A549 (cell line): ENCODE results near the gene PFN1. TPM values are rescaled to one million over a fixed set of nuclear protein-coding genes. Genes with fewer than 3 reads are reported as not detected.
"Not testable (repeated sequence)": the region's sequence is repeated elsewhere in the genome, so short reads cannot be mapped to it uniquely, and the experiment has no call there.

Experiments
- ATAC-seq, 2 experiments: fragments of 200-7000 bp in 1 of 2; fragments of >200 bp in 1 of 2; cut with Nextera tagmentation in 1 of 2; cut with Tn5 transposase in 1 of 2; 3 replicates each; pipeline versions ENCODE4 v1.8.0 to v1.9.1; 2018 to 2020; ENCODE audit warnings: mild to moderate bottlenecking in 1 of 2, moderate library complexity in 1 of 2
- CTCF ChIA-PET: fragments of 300-600 bp; sonication (Branson Sonifier 250); formaldehyde crosslinking; extraction: SDS; loops from one replicate; lab custom pipeline; 2021; ENCODE audit warnings: antibody characterized with exemption, inconsistent platforms; lab: Yijun Ruan, JAX
- POLR2A ChIA-PET: fragments of 350-600 bp; formaldehyde crosslinking; extraction: SDS; loops from one replicate; lab custom pipeline; 2021; ENCODE audit warnings: antibody characterized with exemption, inconsistent platforms; lab: Yijun Ruan, JAX
- DNase-seq, 2 experiments: peaks; one replicate each; pipeline versions ENCODE4 v3.0.0 to v3.0.0-alpha.2; 2011 to 2016; ENCODE audit warnings: low read depth in 1 of 2, low spot score in 1 of 2
- FAIRE-seq: peaks from 2 replicates; lab custom pipeline; 2011; peaks lifted over from hg19 to GRCh38; lab: Jason Lieb, UNC
- H3K27ac ChIP-seq, 2 experiments: fragments of >200 bp; sonication (Bioruptor Twin); formaldehyde crosslinking; 3 replicates each; pipeline ENCODE4 v1.5.1; 2016 to 2017
- H3K4me1 ChIP-seq: fragments of >200 bp; sonication (Bioruptor Twin); formaldehyde crosslinking; 3 replicates; pipeline ENCODE4 v1.6.1; 2016
- H3K4me2 ChIP-seq: fragments of >200 bp; sonication (Bioruptor Twin); formaldehyde crosslinking; 3 replicates; pipeline ENCODE4 v1.6.1; 2016
- H3K4me3 ChIP-seq: fragments of >200 bp; sonication (Bioruptor Twin); formaldehyde crosslinking; 3 replicates; pipeline ENCODE4 v1.5.1; 2016
- H3K9me3 ChIP-seq: fragments of >200 bp; sonication (Bioruptor Twin); formaldehyde crosslinking; 3 replicates; pipeline ENCODE4 v1.6.1; 2016
- BHLHE40 ChIP-seq: IDR thresholded peaks from 2 replicates; pipeline ENCODE4 v1.6.1; 2012; ENCODE audit warnings: low read depth, low read length, inconsistent platforms
- CBX8 ChIP-seq: fragments of 200-600 bp; sonication (generic); IDR thresholded peaks from 2 replicates; pipeline ENCODE4 v1.6.1; 2016
- CTCF ChIP-seq: fragments of >200 bp; sonication (Bioruptor Twin); formaldehyde crosslinking; IDR thresholded peaks from 3 replicates; pipeline ENCODE4 v1.5.1; 2016
- EHMT2 ChIP-seq: fragments of 200-600 bp; sonication (generic); IDR thresholded peaks from 2 replicates; pipeline ENCODE4 v1.6.1; 2016; ENCODE audit warnings: antibody characterized with exemption, low read depth, mild to moderate bottlenecking, moderate library complexity
- ESRRA ChIP-seq: fragments of 150-350 bp; IDR thresholded peaks from 2 replicates; pipeline ENCODE4 v1.6.1; 2014; ENCODE audit warnings: mild to moderate bottlenecking, low read length, borderline replicate concordance
- FOSL2 ChIP-seq, 2 experiments: fragments of 450-650 bp in 1 of 2; fragments of >200 bp in 1 of 2; sonication (Bioruptor Twin) in 1 of 2; formaldehyde crosslinking; IDR thresholded peaks; 2 replicates each; pipeline versions ENCODE4 v1.5.0 to v1.6.1; 2016 to 2020; ENCODE audit warnings: mild to moderate bottlenecking in 1 of 2, moderate library complexity in 1 of 2
- FOXS1 ChIP-seq: fragments of 250-450 bp; sonication (Bioruptor Pico); IDR thresholded peaks from 2 replicates; pipeline ENCODE4 v1.5.0; 2020; ENCODE audit warnings: mild to moderate bottlenecking, moderate library complexity
- HES2 ChIP-seq: fragments of >200 bp; sonication (Bioruptor Twin); formaldehyde crosslinking; IDR thresholded peaks from 2 replicates; pipeline ENCODE4 v1.6.1; 2016
- JUN ChIP-seq, 2 experiments: fragments of >200 bp; sonication (Bioruptor Twin); formaldehyde crosslinking; IDR thresholded peaks; 2 replicates in 1 of 2; 3 replicates in 1 of 2; pipeline ENCODE4 v1.6.1; 2016 to 2017
- MAFK ChIP-seq: fragments of 450-650 bp; IDR thresholded peaks from 2 replicates; pipeline ENCODE4 v1.6.1; 2014; ENCODE audit not compliant: partially characterized antibody
- MAX ChIP-seq: IDR thresholded peaks from 2 replicates; pipeline ENCODE4 v1.6.1; 2012
- MYC ChIP-seq: IDR thresholded peaks from 2 replicates; pipeline ENCODE4 v1.6.1; 2012; ENCODE audit warnings: mild to moderate bottlenecking, inconsistent platforms, low read length, improper control_type of control experiment, borderline replicate concordance
- NR3C1 ChIP-seq: fragments of >200 bp; sonication (Bioruptor Twin); formaldehyde crosslinking; IDR thresholded peaks from 3 replicates; pipeline ENCODE4 v1.6.1; 2017
- RAD21 ChIP-seq, 2 experiments: fragments of >200 bp in 1 of 2; sonication (Bioruptor Twin) in 1 of 2; formaldehyde crosslinking in 1 of 2; IDR thresholded peaks in 1 of 2; conservative IDR thresholded peaks in 1 of 2; 2 replicates in 1 of 2; 3 replicates in 1 of 2; pipeline ENCODE4 v1.6.1; 2012 to 2018; ENCODE audit warnings: inconsistent platforms in 1 of 2
- RCOR1 ChIP-seq: fragments of 150-350 bp; IDR thresholded peaks from 2 replicates; pipeline ENCODE4 v1.6.1; 2014; ENCODE audit warnings: antibody characterized with exemption, low read length, low read depth
- SMC3 ChIP-seq: fragments of >200 bp; sonication (Bioruptor Twin); formaldehyde crosslinking; IDR thresholded peaks from 3 replicates; pipeline ENCODE4 v1.6.1; 2018; ENCODE audit warnings: inconsistent platforms
- SREBF2 ChIP-seq: fragments of 450-650 bp; IDR thresholded peaks from 2 replicates; pipeline ENCODE4 v1.6.1; 2014; ENCODE audit warnings: mild to moderate bottlenecking, moderate library complexity
- TP53 ChIP-seq: fragments of 250-450 bp; sonication (Bioruptor Pico); IDR thresholded peaks from 2 replicates; pipeline ENCODE4 v1.5.0; 2021; ENCODE audit warnings: mild to moderate bottlenecking, moderate library complexity
- WGBS: methylation state at CpG from one replicate; pipeline ENCODE4 v1.1.6; 2017; ENCODE audit errors: missing lambda C conversion rate; 5-methylcytosine and 5-hydroxymethylcytosine counted together
- polyA plus RNA-seq, 4 experiments: library from polyadenylated mRNA; depleted of rRNA in 3 of 4; stranded (reverse); fragments of >200 nt; fragmentation: RNase III in 1 of 4; extraction: RNeasy Plus Mini Kit Qiagen cat#74134 plus additional on column Dnase treatment in 1 of 4; gene quantifications; 2 replicates in 3 of 4; 3 replicates in 1 of 4; pipeline ENCODE4 v1.2.3, GENCODE V29; 2011 to 2017

Gene PFN1
- polyA plus RNA-seq, 2 of the 4 experiments (the other 2 are of a cell fraction): 1,732 to 3,230 TPM

- FAIRE-seq: no peak
- POLR2A ChIA-PET: interaction anchor here (1.4 kb wide), 1 partner anchor 31 kb away, joined by 17 read pairs; the partner anchor contains the start of genes RNF167 and SLC25A11
- Histone ChIP-seq H3K4me1 (peaks cover 9% of the 10 kb centered on the region; the same call in 1 of the 3 replicates), H3K4me3 (no peak overlapping the region), H3K27ac (no peak overlapping the region), H3K4me2 (no peak overlapping the region), H3K9me3 (no peaks in the 10 kb centered on the region)
- CTCF ChIA-PET: interaction anchor here (0.6 to 2.9 kb wide), 49 partner anchors 8 to 341 kb away, joined by 3 to 42 read pairs (median 5); partner anchors contain the start of genes C17orf107, CAMTA2, ENO3 and PFN1
- TF ChIP-seq FOXS1 (CRISPR knock-in tag) (no peak), TP53 (CRISPR knock-in tag) (no peak)
- WGBS: 75% methylated on average over 10 of the region's 10 CpGs
- no peak for ATAC-seq
- DNase-seq: no peak
These were observed 40.0 kb downstream of the PFN1 start for GRCh38 chr17:4908301-4908700.

GRCh38 chr17:4906642-4907041 is 41.7 kb downstream of the PFN1 start:
- H3K27ac ChIP-seq, H3K4me3 ChIP-seq, ATAC-seq, POLR2A ChIA-PET, DNase-seq, H3K9me3 ChIP-seq, H3K4me2 ChIP-seq: not testable (repeated sequence)
- peak; percentile 76 for FAIRE-seq
- peaks cover 13% of the 10 kb centered on the region; the same call in 1 of the 3 replicates for H3K4me1 ChIP-seq
- CTCF ChIA-PET: interaction anchor here (1.5 to 1.9 kb wide), 2 partner anchors 156 to 197 kb away, joined by 5 to 7 read pairs; partner anchors contain the start of gene ARRB2

GRCh38 chr17:4903051-4903818 is 45.1 kb downstream of the PFN1 start, which contains the start of gene CHRNE:
Gene CHRNE, minus strand, starts transcription at chr17:4903098. Its CDS starts 35 bp downstream, at chr17:4903063.
- DNase-seq: peak; percentile 58 to 89
- peak; percentile 61; the same call in 1 of the 2 replicates for TF ChIP-seq MAX
- TF ChIP-seq JUN (IDR thresholded peaks at IDR 0.05): 0 out of 5 replicates have a peak, but pooled peaks of 1 of the 2 experiments have one; percentile 14
- TF ChIP-seq SREBF2: no peak
- peak; percentile 90 for TF ChIP-seq CTCF
- peak; percentile 62 to 73 for TF ChIP-seq RAD21 (conservative IDR thresholded peaks at IDR 0.05 in 1 of 2, IDR thresholded peaks at IDR 0.05 in 1 of 2)
- TF ChIP-seq MYC: 0 out of 2 replicates have a peak, but pooled peaks have one; percentile 29
- TF ChIP-seq BHLHE40: peak; percentile 81
- no peak for TF ChIP-seq MAFK
- TF ChIP-seq SMC3: peak; percentile 68
- TF ChIP-seq, all 56 proteins: peak for 7
- POLR2A ChIA-PET: interaction anchor here (1.5 kb wide), 1 partner anchor 37 kb away, joined by 3 read pairs; the partner anchor contains the start of genes RNF167 and SLC25A11
- no peak within 1 kb of the TSS for H3K4me3 ChIP-seq
- FAIRE-seq: peak; percentile 96
- CTCF ChIA-PET: interaction anchor here (0.6 to 8.2 kb wide), 45 partner anchors 9 to 1532 kb away, joined by 3 to 83 read pairs (median 4); partner anchors contain the start of genes AIPL1, ARRB2, CAMTA2 and GLTPD2
- 0 out of 3 replicates have a peak, but pooled peaks cover 5% of the 10 kb centered on the region for H3K4me1 ChIP-seq
- WGBS: 27% methylated on average over 10 of the region's 10 CpGs
- no peaks in the 10 kb centered on the region for H3K9me3 ChIP-seq
- H3K27ac ChIP-seq: no peak within 1 kb of the TSS
- peak; percentile 74 to 85 for ATAC-seq
- H3K4me2 ChIP-seq: peak within 1 kb of the TSS; percentile 19; the same call in 1 of the 3 replicates

- TF ChIP-seq NR3C1 (no peak), SMC3 (no peak), FOSL2 (IDR thresholded peaks at IDR 0.05) (no peak), FOSL2 (CRISPR knock-in tag; IDR thresholded peaks at IDR 0.05) (no peak), CBX8 (no peak), ESRRA (no peak), EHMT2 (no peak), RCOR1 (no peak), HES2 (no peak)
- no peaks in the 10 kb centered on the region for H3K9me3 ChIP-seq
- no peak overlapping the region for H3K4me2 ChIP-seq
- DNase-seq: no peak
- FAIRE-seq: no peak
- ChIA-PET POLR2A (no interaction called here), CTCF (interaction anchor here (0.7 to 8.2 kb wide), 31 partner anchors 8 to 1533 kb away, joined by 3 to 83 read pairs (median 5); partner anchors contain the start of genes AIPL1, ARRB2, CAMTA2 and RNF167)
- H3K4me3 ChIP-seq: no peak overlapping the region
- ATAC-seq: peak; percentile 3 to 4; a peak in 3 of 6 replicates
- H3K27ac ChIP-seq: no peak overlapping the region
- H3K4me1 ChIP-seq: 0 out of 3 replicates have a peak, but pooled peaks cover 5% of the 10 kb centered on the region
- WGBS: 74% methylated on average over 8 of the region's 8 CpGs
These were observed 45.8 kb downstream of the PFN1 start for GRCh38 chr17:4902540-4902939.
